B cell (primary cell): ENCODE data around the gene NTHL1.

Source experiments
- CTCF ChIP-seq: fragments of 200-600 bp; IDR thresholded peaks from one replicate; pipeline ENCODE4 v1.8.0; 2022; ENCODE audit warnings: antibody characterized with exemption, mild to moderate bottlenecking
- EZH2 ChIP-seq: IDR thresholded peaks from 2 replicates; pipeline ENCODE4 v1.6.1; 2012; ENCODE audit warnings: borderline replicate concordance, low read depth, mild to moderate bottlenecking, moderate library complexity, low read length; ENCODE audit not compliant: insufficient read depth, poor library complexity, severe bottlenecking

GRCh38 chr16:2077696-2078095 lies 30.1 kb upstream of the NTHL1 start:
- TF ChIP-seq CTCF, result no peak
- TF ChIP-seq EZH2, result no peak
